Ovary (tissue), 9 donors: ENCODE results near the gene RIF1. TPM values are rescaled to one million over a fixed set of nuclear protein-coding genes. Genes with fewer than 3 reads are reported as not detected.

Experiments used
- DNase-seq, 5 donors: peaks; one replicate each; pipeline ENCODE4 v3.0.0-alpha.2; 2019 to 2020
- H3K27ac ChIP-seq, 2 donors: fragments of 200-600 bp; one replicate each; pipeline versions ENCODE4 v1.5.1 to v1.8.0; 2019 to 2022
- H3K27me3 ChIP-seq: fragments of 200-600 bp; one replicate; pipeline ENCODE4 v1.8.0; 2022
- H3K36me3 ChIP-seq: fragments of 200-600 bp; sonication (generic); one replicate; pipeline ENCODE4 v1.5.1; 2019
- H3K4me1 ChIP-seq: one replicate; pipeline ENCODE4 v1.8.1; 2013; ENCODE audit warnings: mild to moderate bottlenecking, moderate library complexity; ENCODE audit not compliant: insufficient read depth
- H3K4me3 ChIP-seq: fragments of 200-600 bp; sonication (generic); one replicate; pipeline ENCODE4 v1.5.1; 2017
- H3K9me3 ChIP-seq, 2 donors: fragments of 200-600 bp in 1 of 2; sonication (generic) in 1 of 2; one replicate each; pipeline versions ENCODE4 v1.5.1 to v1.8.1; 2013 to 2019; ENCODE audit warnings: mild to moderate bottlenecking in 1 of 2, moderate library complexity in 1 of 2
- CTCF ChIP-seq, 3 donors: fragments of 450-650 bp in 2 of 3; fragments of 200-600 bp in 1 of 3; IDR thresholded peaks; one replicate each; pipeline versions ENCODE4 v1.5.1 to v1.8.0; 2016 to 2022; ENCODE audit warnings: antibody characterized with exemption in 3 of 3, mild to moderate bottlenecking in 1 of 3
- EP300 ChIP-seq: sonication (generic); formaldehyde crosslinking; IDR thresholded peaks from one replicate; pipeline ENCODE4 v1.6.1; 2017; ENCODE audit warnings: antibody characterized with exemption
- POLR2A ChIP-seq: fragments of 450-650 bp; IDR thresholded peaks from one replicate; pipeline ENCODE4 v1.6.1; 2017; ENCODE audit warnings: antibody characterized with exemption, mild to moderate bottlenecking, moderate library complexity
- WGBS, 3 donors: extraction: QIAGEN DNeasy Blood & Tissue Kit in 1 of 3; methylation state at CpG; one replicate each; pipeline versions ENCODE4 v1.1.5 to v1.1.7; 2013 to 2017; 5-methylcytosine and 5-hydroxymethylcytosine counted together
- intact Hi-C, 4 donors: fragments of 100-400 bp; cut with DNase I; formaldehyde crosslinking; loops; one replicate each; pipeline versions ENCODE4 v1.11.0 to v1.15.1; 2022 to 2023
- polyA plus RNA-seq, 2 donors: library from polyadenylated mRNA; stranded (reverse); fragments of 200-250 nt in 1 of 2; fragments of 350-450 nt in 1 of 2; fragmentation: Illumina TruSeq in 1 of 2; extraction: RNeasy Lipid Tissue Mini Kit (QIAGEN cat#74804) in 1 of 2; gene quantifications; one replicate each; pipeline ENCODE4 v1.2.3, GENCODE V29; 2013 to 2014
- total RNA-seq, 7 donors: library from RNA; depleted of rRNA in 2 of 7; stranded (reverse); fragments of >200 nt in 2 of 7; fragmentation: NEBNext Ultra II Directional in 3 of 7; extraction: Animal tissue kit (Norgen Biotek cat#: 25700) in 3 of 7; gene quantifications; one replicate each; pipeline versions ENCODE4 v1.1.0 to v1.2.4, GENCODE V29; 2016 to 2023
- donor health status: DM: no; HTN: no; CAD: no; lungs with moderate emphysema.
- donor health status: DM: no; HTN: no; CAD: no.
- donor health status: Bipolar disorder and iron deficiency.
- donor health status: DM: yes; HTN: yes; CAD: no.
- donor health status: DM: no; HTN: no; CAD: no.
- donor health status: DM: yes; HTN: yes; CAD: no.

The RIF1 gene
- total and polyA plus RNA-seq, 9 donors = 7.3 to 56.1 (median 41.5) TPM

GRCh38 chr2:151518802-151519201 is 109.1 kb downstream of the RIF1 start:
- H3K4me3 ChIP-seq = no peak overlapping the region
- no peak for TF ChIP-seq POLR2A
- no peak for TF ChIP-seq EP300
- no peak for TF ChIP-seq CTCF (IDR thresholded peaks at IDR 0.05)
- no peaks in the 10 kb centered on the region for H3K4me1 ChIP-seq
- H3K27ac ChIP-seq = no peak overlapping the region
- no peaks in the 10 kb centered on the region for H3K9me3 ChIP-seq
- intact Hi-C loops = no loop called here
- no peaks in the 10 kb centered on the region for H3K27me3 ChIP-seq
- H3K36me3 ChIP-seq = no peaks in the 10 kb centered on the region
- WGBS, 3 donors = 92 to 95% (median 93%) methylated on average over 3 of the region's 3 CpGs
- no peak for DNase-seq

GRCh38 chr2:151520976-151521375 is 111.3 kb downstream of the RIF1 start:
- intact Hi-C loops = no loop called here
- TF ChIP-seq POLR2A = no peak
- no peak for TF ChIP-seq CTCF (IDR thresholded peaks at IDR 0.05)
- no peak for TF ChIP-seq EP300
- H3K27ac ChIP-seq = no peak overlapping the region
- no peaks in the 10 kb centered on the region for H3K27me3 ChIP-seq
- WGBS, 3 donors = 48 to 54% (median 48%) methylated on average over 1 of the region's 1 CpG
- no peaks in the 10 kb centered on the region for H3K9me3 ChIP-seq
- DNase-seq = no peak
- no peak overlapping the region for H3K4me3 ChIP-seq
- H3K36me3 ChIP-seq = no peaks in the 10 kb centered on the region
- no peaks in the 10 kb centered on the region for H3K4me1 ChIP-seq

GRCh38 chr2:151522556-151522955 is 112.9 kb downstream of the RIF1 start:
- Histone ChIP-seq H3K4me1 (no peaks in the 10 kb centered on the region), H3K36me3 (no peaks in the 10 kb centered on the region), H3K27me3 (no peaks in the 10 kb centered on the region), H3K9me3 (no peaks in the 10 kb centered on the region), H3K4me3 (no peak overlapping the region), H3K27ac (no peak overlapping the region)
- 90 to 92% (median 91%) methylated on average over 7 of the region's 7 CpGs for WGBS, 3 donors
- TF ChIP-seq EP300 (no peak), POLR2A (no peak), CTCF (IDR thresholded peaks at IDR 0.05) (no peak)
- DNase-seq = no peak
- intact Hi-C loops = no loop called here

GRCh38 chr2:151523850-151524249 is 114.1 kb downstream of the RIF1 start:
- H3K27me3 ChIP-seq = no peaks in the 10 kb centered on the region
- no peaks in the 10 kb centered on the region for H3K36me3 ChIP-seq
- no peak for DNase-seq
- no peaks in the 10 kb centered on the region for H3K9me3 ChIP-seq
- no peak overlapping the region for H3K4me3 ChIP-seq
- intact Hi-C loops = no loop called here
- H3K27ac ChIP-seq = no peak overlapping the region
- WGBS, 3 donors = 87 to 89% (median 88%) methylated on average over 3 of the region's 3 CpGs
- TF ChIP-seq POLR2A (no peak), CTCF (IDR thresholded peaks at IDR 0.05) (no peak), EP300 (no peak)
- no peaks in the 10 kb centered on the region for H3K4me1 ChIP-seq
